ENCODE measurements around the gene RNF157.

RNF157 gene

GRCh38 chr17:76095943-76096342, 144.3 kb downstream of the RNF157 start:
- no peak for TF ChIP-seq CTCF (IDR thresholded peaks at IDR 0.05; ENCODE audit: low read depth, low read length)
- H3K4me3 ChIP-seq (ENCODE audit: low read depth, low read length), result no peak overlapping the region

GRCh38 chr17:76094046-76094445, 146.2 kb downstream of the RNF157 start:
- no peak for TF ChIP-seq CTCF (IDR thresholded peaks at IDR 0.05; ENCODE audit: low read depth, low read length)
- no peak overlapping the region for H3K4me3 ChIP-seq (ENCODE audit: low read depth, low read length)

GRCh38 chr17:76092526-76093413, 147.5 kb downstream of the RNF157 start:
- TF ChIP-seq CTCF (IDR thresholded peaks at IDR 0.05; ENCODE audit: low read depth, low read length), result no peak
- H3K4me3 ChIP-seq (ENCODE audit: low read depth, low read length), result no peak overlapping the region

All from WI38 (cell line).